Ovary (tissue), 3 donors: ENCODE data around the gene ATR.

ENCODE experiments used
- CTCF ChIP-seq, 3 donors: fragments of 450-650 bp in 2 of 3; fragments of 200-600 bp in 1 of 3; IDR thresholded peaks; one replicate each; pipeline versions ENCODE4 v1.5.1 to v1.8.0; 2016 to 2022; ENCODE audit warnings: antibody characterized with exemption in 3 of 3, mild to moderate bottlenecking in 1 of 3
- EP300 ChIP-seq: sonication (generic); formaldehyde crosslinking; IDR thresholded peaks from one replicate; pipeline ENCODE4 v1.6.1; 2017; ENCODE audit warnings: antibody characterized with exemption
- donor health status: DM: no; HTN: no; CAD: no.

- no peak for TF ChIP-seq CTCF (IDR thresholded peaks at IDR 0.05)
- no peak for TF ChIP-seq EP300
Measured at GRCh38 chr3:142468456-142468855, 110.1 kb downstream of the ATR start.
